IMR-90 (cell line): ENCODE results near the gene ARHGAP23. TPM values are rescaled to one million over a fixed set of nuclear protein-coding genes. Genes with fewer than 3 reads are reported as not detected.
"Not testable (repeated sequence)": the region's sequence is repeated elsewhere in the genome, so short reads cannot be mapped to it uniquely, and the experiment has no call there.

ENCODE experiments used
- ATAC-seq: fragments of 200-7000 bp; cut with Tn5 transposase; 2 replicates; pipeline ENCODE4 v1.9.1; 2020; ENCODE audit warnings: low read depth, mild to moderate bottlenecking, moderate library complexity
- BruUV-seq: library from RNA; stranded (reverse); fragments of 400-500 nt; replicated peaks from 2 replicates; lab custom pipeline; 2021; lab: Mats Ljungman, UMichigan
- CTCF ChIA-PET: fragments of 300-600 bp; formaldehyde crosslinking; extraction: SDS; loops from one replicate; lab custom pipeline; 2021; ENCODE audit warnings: antibody characterized with exemption; lab: Yijun Ruan, JAX
- POLR2A ChIA-PET: fragments of 300-600 bp; sonication (Branson Sonifier 250); formaldehyde crosslinking; loops from one replicate; lab custom pipeline; 2022; ENCODE audit warnings: antibody characterized with exemption; ENCODE audit not compliant: unreplicated experiment; lab: Charles Lee
- DNase-seq: peaks from one replicate; pipeline ENCODE4 v3.0.0; 2013
- H2AFZ ChIP-seq: replicated peaks from 2 replicates; pipeline ENCODE3; 2013; ENCODE audit warnings: low read length, mild to moderate bottlenecking; ENCODE audit not compliant: poor library complexity
- H2AK5ac ChIP-seq: 2 replicates; pipeline ENCODE4 v1.6.1; 2013; ENCODE audit warnings: low read depth, low read length, inconsistent platforms
- H2AK9ac ChIP-seq: replicated peaks from 2 replicates; pipeline ENCODE3; 2013; ENCODE audit warnings: mild to moderate bottlenecking, low read depth, low read length, moderate library complexity; ENCODE audit not compliant: poor library complexity
- H2BK120ac ChIP-seq: 2 replicates; pipeline ENCODE4 v1.6.1; 2013; ENCODE audit warnings: low read depth, low read length, inconsistent platforms
- H2BK15ac ChIP-seq: 3 replicates; pipeline ENCODE4 v1.6.1; 2013; ENCODE audit warnings: low read depth, low read length, inconsistent platforms
- H2BK20ac ChIP-seq: 2 replicates; pipeline ENCODE4 v1.6.1; 2013; ENCODE audit warnings: low read depth, mild to moderate bottlenecking, inconsistent platforms, low read length, moderate library complexity
- H2BK5ac ChIP-seq: 2 replicates; pipeline ENCODE4 v1.6.1; 2013; ENCODE audit warnings: mild to moderate bottlenecking, low read depth, low read length, inconsistent platforms; ENCODE audit not compliant: poor library complexity, severe bottlenecking
- H3K14ac ChIP-seq: replicated peaks from 2 replicates; pipeline ENCODE4 v1.6.1; 2013; ENCODE audit warnings: low read depth, low read length, inconsistent platforms
- H3K18ac ChIP-seq: 2 replicates; pipeline ENCODE4 v1.6.1; 2013; ENCODE audit warnings: low read depth, low read length, control low read depth
- H3K23ac ChIP-seq: 2 replicates; pipeline ENCODE4 v1.6.1; 2013; ENCODE audit warnings: low read depth, low read length, inconsistent platforms
- H3K27ac ChIP-seq: 2 replicates; pipeline ENCODE4 v1.5.1; 2013; ENCODE audit warnings: mild to moderate bottlenecking, control low read depth, low read length; ENCODE audit not compliant: insufficient read depth
- H3K27me3 ChIP-seq: 2 replicates; pipeline ENCODE4 v1.6.1; 2013; ENCODE audit warnings: low read length; ENCODE audit not compliant: control insufficient read depth, insufficient read depth
- H3K36me3 ChIP-seq: 2 replicates; pipeline ENCODE4 v1.6.1; 2013; ENCODE audit warnings: low read length, mixed read lengths; ENCODE audit not compliant: control insufficient read depth, insufficient read depth
- H3K4ac ChIP-seq: 2 replicates; pipeline ENCODE4 v1.6.1; 2013; ENCODE audit warnings: low read depth, low read length, inconsistent platforms
- H3K4me1 ChIP-seq: 2 replicates; pipeline ENCODE4 v1.6.1; 2013; ENCODE audit warnings: low read length, mixed read lengths; ENCODE audit not compliant: control insufficient read depth, insufficient read depth
- H3K4me2 ChIP-seq: 2 replicates; pipeline ENCODE4 v1.6.1; 2013; ENCODE audit warnings: low read depth, mild to moderate bottlenecking, control low read depth, low read length, moderate library complexity
- H3K4me3 ChIP-seq: 2 replicates; pipeline ENCODE4 v1.5.1; 2013; ENCODE audit warnings: low read depth, mild to moderate bottlenecking, control low read depth, low read length, moderate library complexity; ENCODE audit not compliant: insufficient read depth
- H3K56ac ChIP-seq: 2 replicates; pipeline ENCODE4 v1.6.1; 2013; ENCODE audit warnings: low read length, inconsistent platforms; ENCODE audit not compliant: insufficient read depth; ENCODE audit errors: extremely low read depth
- H3K79me1 ChIP-seq, 2 experiments: 2 replicates each; pipeline ENCODE4 v1.6.1; 2013; ENCODE audit warnings: low read length in 2 of 2, inconsistent platforms in 1 of 2, low read depth in 1 of 2
- H3K9ac ChIP-seq: 2 replicates; pipeline ENCODE4 v1.6.1; 2013; ENCODE audit warnings: low read depth, low read length, control low read depth
- H3K9me1 ChIP-seq: 2 replicates; pipeline ENCODE4 v1.6.1; 2013; ENCODE audit warnings: low read length, inconsistent platforms; ENCODE audit not compliant: insufficient read depth
- H3K9me3 ChIP-seq: 2 replicates; pipeline ENCODE4 v1.6.1; 2013; ENCODE audit warnings: low read length; ENCODE audit not compliant: control insufficient read depth, insufficient read depth
- H4K20me1 ChIP-seq: 2 replicates; pipeline ENCODE4 v1.6.1; 2013; ENCODE audit warnings: low read length, inconsistent platforms; ENCODE audit not compliant: insufficient read depth
- H4K5ac ChIP-seq: 2 replicates; pipeline ENCODE4 v1.6.1; 2013; ENCODE audit warnings: mild to moderate bottlenecking, low read depth, low read length, control low read depth
- H4K8ac ChIP-seq, 2 experiments: 2 replicates each; pipeline ENCODE4 v1.6.1; 2013; ENCODE audit warnings: low read depth in 2 of 2, low read length in 2 of 2, control low read depth in 1 of 2, inconsistent platforms in 1 of 2
- H4K91ac ChIP-seq: 2 replicates; pipeline ENCODE4 v1.6.1; 2013; ENCODE audit warnings: low read depth, low read length, inconsistent platforms; ENCODE audit not compliant: insufficient read depth
- CTCF ChIP-seq: conservative IDR thresholded peaks from 2 replicates; pipeline ENCODE4 v1.5.1; 2012; ENCODE audit warnings: mild to moderate bottlenecking, low read depth, low read length, improper control_type of control experiment
- RAD21 ChIP-seq: IDR thresholded peaks from 2 replicates; pipeline ENCODE4 v1.6.1; 2012; ENCODE audit warnings: low read length, improper control_type of control experiment
- SMC3 ChIP-seq: fragments of 150-350 bp; IDR thresholded peaks from 2 replicates; pipeline ENCODE4 v1.6.1; 2016; ENCODE audit warnings: low read depth, mild to moderate bottlenecking, antibody characterized with exemption, low read length, moderate library complexity
- WGBS, 2 experiments: methylation state at CpG; one replicate each; pipeline versions ENCODE4 v1.1.5 to v1.1.7; 2013; ENCODE audit warnings: missing lambda C conversion rate in 2 of 2; ENCODE audit not compliant: insufficient read length in 1 of 2; ENCODE audit errors: extremely low coverage in 2 of 2; 5-methylcytosine and 5-hydroxymethylcytosine counted together
- dilution Hi-C: fragments of 300-500 bp; cut with HindIII; formaldehyde crosslinking; loops from one replicate; pipeline ENCODE4 v1.14.3; 2018; ENCODE audit warnings: low sequenced_read_pairs; ENCODE audit not compliant: unreplicated experiment
- in situ Hi-C: fragments of 300-500 bp; cut with MboI; formaldehyde crosslinking; loops from 3 replicates; pipeline ENCODE4 v1.14.3; 2019; ENCODE audit warnings: low sequenced_read_pairs, inconsistent platforms, mixed read lengths
- intact Hi-C: fragments of 100-400 bp; cut with micrococcal nuclease; formaldehyde crosslinking; loops from 2 replicates; pipeline ENCODE4 v1.10.0; 2022
- polyA plus RNA-seq, 3 experiments: library from polyadenylated mRNA; depleted of rRNA; stranded (reverse); fragments of >200 nt; gene quantifications; 2 replicates each; pipeline ENCODE4 v1.2.3, GENCODE V29; 2012; ENCODE audit warnings: low replicate concordance in 1 of 3
- total RNA-seq: library from RNA; depleted of rRNA; stranded (reverse); fragments of >200 nt; gene quantifications from 2 replicates; pipeline ENCODE4 v1.2.3, GENCODE V29; 2012

ARHGAP23 gene
- total and polyA plus RNA-seq, 2 of the 4 experiments (the other 2 are of a cell fraction): 9.3 to 43.3 TPM

- H3K27ac ChIP-seq, H2BK120ac ChIP-seq, POLR2A ChIA-PET, H3K4me1 ChIP-seq, H2AK5ac ChIP-seq, H4K91ac ChIP-seq, H3K4ac ChIP-seq, H3K4me3 ChIP-seq, H2BK5ac ChIP-seq, H3K9me1 ChIP-seq, H2AK9ac ChIP-seq, H3K9ac ChIP-seq, H3K4me2 ChIP-seq, H3K14ac ChIP-seq, H4K5ac ChIP-seq, H2AFZ ChIP-seq, H3K18ac ChIP-seq, H2BK20ac ChIP-seq, H4K8ac ChIP-seq, BruUV-seq, H2BK15ac ChIP-seq, H3K23ac ChIP-seq, H3K27me3 ChIP-seq, H3K56ac ChIP-seq, H3K9me3 ChIP-seq, dilution Hi-C loops: not testable (repeated sequence)
- CTCF ChIA-PET: interaction anchor here (0.8 kb wide), 1 partner anchor 12 kb away, joined by 3 read pairs; no protein-coding TSS in a partner anchor
- H3K36me3 ChIP-seq: peaks cover 58% of the 10 kb centered on the region
- TF ChIP-seq RAD21 (peak; percentile 78), CTCF (peak; percentile 85), SMC3 (peak; percentile 67)
- peaks cover 13% of the 10 kb centered on the region for H4K20me1 ChIP-seq
- WGBS, 2 experiments: 50% methylated on average over 2 of the region's 14 CpGs; no CpG with 5 or more reads in 1 of the 2 experiments
- ATAC-seq (peak; percentile 88), DNase-seq (peak; percentile 84)
- H3K79me1 ChIP-seq: peaks cover 15 to 29% of the 10 kb centered on the region in 2 experiments
- intact Hi-C loops (loop anchor here (1.0 kb wide), 1 partner anchor 175 kb away; no protein-coding TSS in a partner anchor), in situ Hi-C loops (loop anchor here (25.0 kb wide), 1 partner anchor 130 kb away; the partner anchor contains the start of gene SOCS7)
These were observed 64.1 kb downstream of the ARHGAP23 start for GRCh38 chr17:38492067-38493040.
